ENCODE measurements around the gene ATRN.
A peak's percentile ranks its signal among the peaks of the same experiment; 100 is the strongest.
"Not testable (repeated sequence)": the region's sequence is repeated elsewhere in the genome, so short reads cannot be mapped to it uniquely, and the experiment has no call there.

ATRN gene

GRCh38 chr20:3479025-3479424 lies 8.2 kb downstream of the ATRN start:
- Mint-ChIP-seq H3K4me1 (ENCODE audit: low read depth) (peaks cover 24% of the 10 kb centered on the region), H3K27me3 (no peaks in the 10 kb centered on the region), H3K36me3 (ENCODE audit: low read depth) (peaks cover 2% of the 10 kb centered on the region), H3K4me3 (no peak overlapping the region), H3K9me3 (no peaks in the 10 kb centered on the region), H3K27ac (no peak overlapping the region)
- DNase-seq: no peak

GRCh38 chr20:3479759-3480615 lies 9.2 kb downstream of the ATRN start:
- no peaks in the 10 kb centered on the region for H3K9me3 Mint-ChIP-seq
- H3K4me3 Mint-ChIP-seq: no peak overlapping the region
- H3K27me3 Mint-ChIP-seq: no peaks in the 10 kb centered on the region
- H3K36me3 Mint-ChIP-seq (ENCODE audit: low read depth): peaks cover 2% of the 10 kb centered on the region
- peak overlapping the region; percentile 13 for H3K27ac Mint-ChIP-seq
- DNase-seq: no peak
- H3K4me1 Mint-ChIP-seq (ENCODE audit: low read depth): peaks cover 24% of the 10 kb centered on the region

- H3K36me3 Mint-ChIP-seq (ENCODE audit: low read depth): peaks cover 16% of the 10 kb centered on the region
- H3K27me3 Mint-ChIP-seq: no peaks in the 10 kb centered on the region
- peaks cover 35% of the 10 kb centered on the region for H3K4me1 Mint-ChIP-seq (ENCODE audit: low read depth)
Measured at GRCh38 chr20:3483309-3483708, 12.5 kb downstream of the ATRN start.

GRCh38 chr20:3483784-3484183 lies 13.0 kb downstream of the ATRN start:
- H3K27me3 Mint-ChIP-seq: no peaks in the 10 kb centered on the region
- no peak overlapping the region for H3K27ac Mint-ChIP-seq
- H3K36me3 Mint-ChIP-seq (ENCODE audit: low read depth): peaks cover 16% of the 10 kb centered on the region
- H3K4me3 Mint-ChIP-seq: no peak overlapping the region
- peaks cover 35% of the 10 kb centered on the region for H3K4me1 Mint-ChIP-seq (ENCODE audit: low read depth)
- DNase-seq: no peak
- H3K9me3 Mint-ChIP-seq: peaks cover 10% of the 10 kb centered on the region

More at GRCh38 chr20:3483309-3483708, 12.5 kb downstream of the ATRN start:
- Mint-ChIP-seq H3K27ac (no peak overlapping the region), H3K4me3 (no peak overlapping the region), H3K9me3 (peaks cover 10% of the 10 kb centered on the region)
- DNase-seq: no peak

- Mint-ChIP-seq H3K4me3 (no peak overlapping the region), H3K9me3 (peaks cover 10% of the 10 kb centered on the region), H3K27me3 (no peaks in the 10 kb centered on the region), H3K27ac (no peak overlapping the region), H3K4me1 (ENCODE audit: low read depth) (peaks cover 22% of the 10 kb centered on the region), H3K36me3 (ENCODE audit: low read depth) (peaks cover 23% of the 10 kb centered on the region)
- DNase-seq: no peak
Measured at GRCh38 chr20:3485913-3486312, 15.1 kb downstream of the ATRN start.

- H3K4me1 Mint-ChIP-seq (ENCODE audit: low read depth): peaks cover 18% of the 10 kb centered on the region
- DNase-seq: no peak
- H3K36me3 Mint-ChIP-seq (ENCODE audit: low read depth): peaks cover 23% of the 10 kb centered on the region
- H3K4me3 Mint-ChIP-seq: no peak overlapping the region
- H3K27me3 Mint-ChIP-seq: no peaks in the 10 kb centered on the region
- H3K9me3 Mint-ChIP-seq: peaks cover 10% of the 10 kb centered on the region
- no peak overlapping the region for H3K27ac Mint-ChIP-seq
Measured at GRCh38 chr20:3486850-3487249, 16.0 kb downstream of the ATRN start.

GRCh38 chr20:3492669-3493068 lies 21.9 kb downstream of the ATRN start:
- Mint-ChIP-seq H3K4me1 (ENCODE audit: low read depth) (peaks cover 9% of the 10 kb centered on the region), H3K27me3 (no peaks in the 10 kb centered on the region)

GRCh38 chr20:3494218-3494617 lies 23.4 kb downstream of the ATRN start:
- Mint-ChIP-seq H3K27ac (no peak overlapping the region), H3K9me3 (peaks cover 5% of the 10 kb centered on the region), H3K27me3 (no peaks in the 10 kb centered on the region), H3K4me3 (no peak overlapping the region), H3K36me3 (ENCODE audit: low read depth) (peaks cover 17% of the 10 kb centered on the region), H3K4me1 (ENCODE audit: low read depth) (peaks cover 5% of the 10 kb centered on the region)
- DNase-seq: no peak

More at GRCh38 chr20:3492669-3493068, 21.9 kb downstream of the ATRN start:
- no peak overlapping the region for H3K4me3 Mint-ChIP-seq
- H3K9me3 Mint-ChIP-seq: peaks cover 5% of the 10 kb centered on the region
- no peak overlapping the region for H3K27ac Mint-ChIP-seq
- H3K36me3 Mint-ChIP-seq (ENCODE audit: low read depth): peaks cover 14% of the 10 kb centered on the region
- no peak for DNase-seq

- no peak for DNase-seq
- H3K36me3 Mint-ChIP-seq (ENCODE audit: low read depth): peaks cover under 1% of the 10 kb centered on the region
- H3K9me3 Mint-ChIP-seq: no peaks in the 10 kb centered on the region
- H3K27me3 Mint-ChIP-seq: no peaks in the 10 kb centered on the region
- H3K4me3 Mint-ChIP-seq: no peak overlapping the region
- peaks cover 3% of the 10 kb centered on the region for H3K4me1 Mint-ChIP-seq (ENCODE audit: low read depth)
- no peak overlapping the region for H3K27ac Mint-ChIP-seq
Measured at GRCh38 chr20:3502878-3503277, 32.1 kb downstream of the ATRN start.

GRCh38 chr20:3505148-3505547 lies 34.3 kb downstream of the ATRN start:
- Mint-ChIP-seq H3K27ac (no peak overlapping the region), H3K36me3 (ENCODE audit: low read depth) (peaks cover 3% of the 10 kb centered on the region), H3K9me3 (no peaks in the 10 kb centered on the region), H3K4me1 (ENCODE audit: low read depth) (peaks cover 17% of the 10 kb centered on the region), H3K27me3 (no peaks in the 10 kb centered on the region), H3K4me3 (no peak overlapping the region)
- no peak for DNase-seq

GRCh38 chr20:3509064-3509463 lies 38.2 kb downstream of the ATRN start:
- Mint-ChIP-seq H3K4me3 (no peak overlapping the region), H3K4me1 (ENCODE audit: low read depth) (peaks cover 18% of the 10 kb centered on the region), H3K27ac (no peak overlapping the region), H3K9me3 (no peaks in the 10 kb centered on the region), H3K36me3 (ENCODE audit: low read depth) (peaks cover 7% of the 10 kb centered on the region), H3K27me3 (no peaks in the 10 kb centered on the region)
- DNase-seq: no peak

GRCh38 chr20:3510110-3510509 lies 39.3 kb downstream of the ATRN start:
- Mint-ChIP-seq H3K27me3 (no peaks in the 10 kb centered on the region), H3K4me3 (no peak overlapping the region), H3K4me1 (ENCODE audit: low read depth) (peaks cover 18% of the 10 kb centered on the region), H3K36me3 (ENCODE audit: low read depth) (peaks cover 7% of the 10 kb centered on the region), H3K9me3 (no peaks in the 10 kb centered on the region), H3K27ac (no peak overlapping the region)
- DNase-seq: no peak

GRCh38 chr20:3512239-3512638 lies 41.4 kb downstream of the ATRN start:
- not testable (repeated sequence) for H3K4me3 Mint-ChIP-seq; H3K9me3 Mint-ChIP-seq; H3K27ac Mint-ChIP-seq; H3K27me3 Mint-ChIP-seq; DNase-seq; H3K36me3 Mint-ChIP-seq (ENCODE audit: low read depth)
- peaks cover 17% of the 10 kb centered on the region for H3K4me1 Mint-ChIP-seq (ENCODE audit: low read depth)

GRCh38 chr20:3514012-3514642 lies 43.3 kb downstream of the ATRN start:
- Mint-ChIP-seq H3K4me1 (ENCODE audit: low read depth) (peaks cover 7% of the 10 kb centered on the region), H3K4me3 (no peak overlapping the region), H3K36me3 (ENCODE audit: low read depth) (peaks cover 8% of the 10 kb centered on the region), H3K27ac (no peak overlapping the region), H3K27me3 (no peaks in the 10 kb centered on the region), H3K9me3 (peaks cover 2% of the 10 kb centered on the region)
- DNase-seq: no peak
